Cardiac fibroblast (primary cell): ENCODE measurements around the gene WDR20.
"Not testable (repeated sequence)": the region's sequence is repeated elsewhere in the genome, so short reads cannot be mapped to it uniquely, and the experiment has no call there.

Source experiments
- DNase-seq, 2 donors: peaks; one replicate each; pipeline versions ENCODE4 v3.0.0 to v3.0.0-alpha.2; 2010; ENCODE audit warnings: low read depth in 2 of 2
- H3K4me3 ChIP-seq, 2 donors: replicated peaks in 1 of 2; 1 replicate in 1 of 2; 2 replicates in 1 of 2; pipeline ENCODE4 v1.5.1; 2011; ENCODE audit warnings: low read depth in 2 of 2, low read length in 2 of 2, mild to moderate bottlenecking in 2 of 2, moderate library complexity in 1 of 2
- TF ChIP-seq, protein P1 (sequence below): IDR thresholded peaks from one replicate; pipeline ENCODE4 v1.5.1; 2011; ENCODE audit warnings: low read depth, mild to moderate bottlenecking, low read length, inconsistent platforms

WDR20 gene

GRCh38 chr14:102146423-102146822, 6.7 kb downstream of the WDR20 start:
- no peak overlapping the region for H3K4me3 ChIP-seq
- TF ChIP-seq, protein P1, sequence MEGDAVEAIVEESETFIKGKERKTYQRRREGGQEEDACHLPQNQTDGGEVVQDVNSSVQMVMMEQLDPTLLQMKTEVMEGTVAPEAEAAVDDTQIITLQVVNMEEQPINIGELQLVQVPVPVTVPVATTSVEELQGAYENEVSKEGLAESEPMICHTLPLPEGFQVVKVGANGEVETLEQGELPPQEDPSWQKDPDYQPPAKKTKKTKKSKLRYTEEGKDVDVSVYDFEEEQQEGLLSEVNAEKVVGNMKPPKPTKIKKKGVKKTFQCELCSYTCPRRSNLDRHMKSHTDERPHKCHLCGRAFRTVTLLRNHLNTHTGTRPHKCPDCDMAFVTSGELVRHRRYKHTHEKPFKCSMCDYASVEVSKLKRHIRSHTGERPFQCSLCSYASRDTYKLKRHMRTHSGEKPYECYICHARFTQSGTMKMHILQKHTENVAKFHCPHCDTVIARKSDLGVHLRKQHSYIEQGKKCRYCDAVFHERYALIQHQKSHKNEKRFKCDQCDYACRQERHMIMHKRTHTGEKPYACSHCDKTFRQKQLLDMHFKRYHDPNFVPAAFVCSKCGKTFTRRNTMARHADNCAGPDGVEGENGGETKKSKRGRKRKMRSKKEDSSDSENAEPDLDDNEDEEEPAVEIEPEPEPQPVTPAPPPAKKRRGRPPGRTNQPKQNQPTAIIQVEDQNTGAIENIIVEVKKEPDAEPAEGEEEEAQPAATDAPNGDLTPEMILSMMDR = no peak
- no peak for DNase-seq

DNA sequence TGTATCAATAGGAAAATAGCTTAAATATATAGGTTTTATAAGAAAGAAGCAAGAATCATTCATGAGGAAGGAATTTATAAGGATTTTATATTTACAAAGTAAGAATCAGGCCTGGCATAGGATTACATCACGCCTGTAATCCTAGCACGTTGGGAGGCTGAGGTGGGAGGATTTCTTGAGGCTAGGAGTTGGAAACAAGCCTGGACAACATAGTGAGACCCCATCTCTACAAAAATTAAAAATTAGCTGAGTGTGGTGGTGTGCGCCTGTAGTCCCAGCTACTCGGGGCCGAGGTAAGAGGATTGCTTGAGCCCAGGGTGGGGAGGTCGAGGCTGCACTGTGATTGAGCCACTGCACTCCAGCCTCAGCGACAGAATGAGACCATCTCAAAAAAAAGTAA, 10.4 kb downstream of the WDR20 start:
- TF ChIP-seq, protein P1 = no peak
- H3K4me3 ChIP-seq = no peak overlapping the region
- DNase-seq = no peak

GRCh38 chr14:102150744-102151143, 11.0 kb downstream of the WDR20 start:
- TF ChIP-seq, protein P1 = no peak
- H3K4me3 ChIP-seq = no peak overlapping the region
- no peak for DNase-seq

GRCh38 chr14:102151411-102151810, 11.7 kb downstream of the WDR20 start:
- not testable (repeated sequence) for H3K4me3 ChIP-seq, DNase-seq

- DNase-seq = no peak
- no peak overlapping the region for H3K4me3 ChIP-seq
- TF ChIP-seq, protein P1 = no peak
These were observed 14.4 kb downstream of the WDR20 start for GRCh38 chr14:102154121-102154520.

- TF ChIP-seq, protein P1 = no peak
- peak; percentile 27 to 63 for DNase-seq
- no peak overlapping the region for H3K4me3 ChIP-seq
These were observed 15.3 kb downstream of the WDR20 start for GRCh38 chr14:102154821-102155549.

DNA sequence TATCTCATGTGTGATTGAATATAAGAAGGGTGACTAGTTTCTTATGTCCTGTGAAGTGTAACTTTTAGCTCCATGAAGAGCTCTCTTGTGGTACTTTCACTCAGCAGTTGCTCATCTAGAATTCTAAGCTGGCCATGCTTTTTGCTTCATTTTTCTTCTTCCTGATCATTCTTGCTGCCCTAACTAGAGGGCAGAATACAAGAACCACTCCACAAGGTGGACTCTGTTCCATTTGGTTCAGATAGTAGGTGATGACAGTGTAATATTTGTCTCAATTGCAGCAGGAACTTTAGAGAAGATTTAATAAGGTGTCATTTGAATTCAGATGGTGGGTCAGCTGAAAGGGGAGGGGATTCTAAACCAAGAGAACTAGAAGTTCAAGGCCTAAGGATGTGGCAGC, 17.6 kb downstream of the WDR20 start:
- DNase-seq = no peak
- TF ChIP-seq, protein P1 = no peak
- no peak overlapping the region for H3K4me3 ChIP-seq
